ENCODE results near the gene IFT43.
"Not testable (repeated sequence)": the region's sequence is repeated elsewhere in the genome, so short reads cannot be mapped to it uniquely, and the experiment has no call there.

The IFT43 gene

GRCh38 chr14:75981426-75982265, 3.9 kb upstream of the IFT43 start, which contains the start of gene TGFB3:
Gene TGFB3 (minus strand): TSS chr14:75981995. CDS start chr14:75980893, 1,102 bp downstream.
- peak; percentile 26 for DNase-seq

- peak; percentile 85 for DNase-seq
Observed at GRCh38 chr14:75982266-75983018, 3.1 kb upstream of the IFT43 start.

- DNase-seq = no peak
Observed at GRCh38 chr14:75983019-75983358, 2.6 kb upstream of the IFT43 start.

GRCh38 chr14:75984674-75985073, 889 bp upstream of the IFT43 start:
- DNase-seq = no peak

GRCh38 chr14:75986439-75986765, 839 bp downstream of the IFT43 start:
- DNase-seq = no peak

- DNase-seq = no peak
Observed at GRCh38 chr14:75987201-75987970, 1.8 kb downstream of the IFT43 start.

- DNase-seq = no peak
Observed at GRCh38 chr14:75989134-75989533, 3.6 kb downstream of the IFT43 start.

DNA sequence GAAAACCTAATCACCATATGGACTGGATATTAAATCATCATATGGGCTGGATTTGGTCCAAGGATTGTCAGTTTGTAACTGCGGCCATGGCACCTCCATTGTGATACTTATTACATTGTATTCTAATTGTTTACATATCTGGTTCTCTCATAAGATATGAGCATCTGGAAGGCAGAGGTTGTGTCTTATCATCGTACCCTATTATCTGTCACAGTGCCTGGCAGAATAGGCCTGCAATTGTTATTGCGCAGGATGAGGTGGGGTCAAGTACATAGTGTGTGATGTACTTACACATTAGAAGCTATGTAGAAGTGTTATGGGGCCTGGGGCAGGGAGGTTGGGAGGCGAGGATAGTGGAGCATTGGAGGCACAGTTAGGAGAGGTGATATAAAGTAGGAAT, 4.7 kb downstream of the IFT43 start:
- no peak for DNase-seq

DNA sequence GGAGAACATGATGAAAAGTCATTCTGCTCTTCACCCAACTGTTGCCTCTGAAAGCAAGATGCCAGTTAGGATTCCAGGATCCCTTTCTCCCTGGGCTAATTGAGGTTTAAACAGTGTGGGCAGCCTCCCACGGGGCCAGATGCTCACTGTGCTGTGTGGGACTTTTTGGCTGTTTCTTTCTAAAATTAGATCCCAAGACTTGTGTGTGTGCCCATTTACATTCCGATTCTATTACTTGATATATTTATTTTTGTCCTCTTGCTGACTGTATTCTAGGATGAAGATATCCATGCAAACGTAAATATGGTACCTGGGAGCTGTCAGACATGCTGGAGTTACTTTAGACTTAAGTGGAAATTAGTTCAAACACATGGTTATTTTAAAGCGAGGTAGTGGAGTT, 6.2 kb downstream of the IFT43 start:
- DNase-seq = no peak

GRCh38 chr14:75993567-75994041, 8.0 kb downstream of the IFT43 start:
- DNase-seq = no peak

- no peak for DNase-seq
Observed at GRCh38 chr14:75995372-75996041, 9.9 kb downstream of the IFT43 start.

DNA sequence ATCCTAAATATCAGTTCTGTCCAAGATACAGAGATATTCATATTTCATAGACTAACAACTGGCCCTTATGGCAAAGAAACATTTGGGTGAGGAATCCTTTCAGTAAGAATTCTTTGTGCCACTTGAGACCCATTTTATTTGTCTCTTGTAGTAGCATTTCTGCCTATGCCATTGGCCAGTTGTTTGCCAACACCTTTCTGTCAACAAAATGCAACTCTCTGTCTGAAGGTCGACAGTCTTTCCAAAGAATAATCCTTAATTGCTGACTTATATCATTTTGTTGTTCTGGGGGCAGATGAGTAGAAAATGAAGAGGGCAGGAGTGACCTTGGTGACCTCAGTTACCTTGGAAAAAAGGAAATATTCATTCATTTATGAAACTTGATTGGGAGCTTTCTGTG, 10.9 kb downstream of the IFT43 start:
- DNase-seq = no peak

DNA sequence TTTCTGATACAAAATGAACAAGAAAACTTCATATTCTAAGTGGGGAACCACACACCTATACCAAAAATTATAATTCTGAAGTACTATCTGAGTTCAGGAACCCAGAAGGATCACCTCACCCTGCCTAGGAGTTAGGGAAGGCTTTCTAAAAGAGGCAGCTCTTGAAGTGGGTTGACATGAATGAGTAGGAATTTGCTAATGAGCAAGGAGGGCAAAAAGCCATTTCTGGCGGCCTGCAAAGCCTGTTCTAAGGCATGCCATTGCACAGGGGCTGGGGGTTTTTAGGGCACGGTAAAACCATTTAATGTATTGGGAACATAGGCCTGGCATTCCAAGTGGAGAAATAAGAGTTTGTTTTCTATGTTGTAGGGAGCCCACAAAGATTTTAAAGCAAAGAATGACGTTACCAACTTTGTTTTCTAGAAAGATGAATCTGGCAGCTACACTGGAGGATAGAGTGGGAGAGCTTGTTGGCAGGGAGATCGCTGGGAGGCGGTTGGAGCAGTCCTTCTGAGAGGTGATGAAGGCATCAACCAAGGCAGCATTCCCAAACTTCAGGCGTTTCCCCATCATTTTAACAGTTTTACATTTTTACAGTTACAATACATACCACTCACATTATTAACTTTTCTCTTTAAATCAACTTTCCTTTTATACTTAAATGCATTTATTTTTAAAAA, 14.1 kb downstream of the IFT43 start:
- DNase-seq = no peak

DNA sequence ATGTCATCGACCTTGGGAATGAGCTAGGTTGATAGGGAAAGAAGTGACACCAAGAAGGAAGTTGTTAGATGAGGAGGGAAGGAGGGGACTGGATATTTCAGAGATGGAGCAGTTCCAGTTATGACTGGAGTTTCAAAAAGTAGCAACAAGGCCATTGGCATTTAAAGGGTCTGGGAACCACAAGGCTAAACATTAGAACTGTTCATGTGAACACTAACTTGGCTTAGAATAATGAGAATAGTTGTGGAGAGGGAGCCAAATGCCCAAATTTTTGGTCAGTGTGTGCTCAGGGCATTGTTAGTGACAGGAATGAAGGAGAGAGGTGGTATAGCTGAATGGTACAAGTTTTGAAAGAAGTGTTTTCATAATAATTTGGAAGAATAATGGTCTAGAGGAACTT, 16.8 kb downstream of the IFT43 start:
- DNase-seq = no peak

DNA sequence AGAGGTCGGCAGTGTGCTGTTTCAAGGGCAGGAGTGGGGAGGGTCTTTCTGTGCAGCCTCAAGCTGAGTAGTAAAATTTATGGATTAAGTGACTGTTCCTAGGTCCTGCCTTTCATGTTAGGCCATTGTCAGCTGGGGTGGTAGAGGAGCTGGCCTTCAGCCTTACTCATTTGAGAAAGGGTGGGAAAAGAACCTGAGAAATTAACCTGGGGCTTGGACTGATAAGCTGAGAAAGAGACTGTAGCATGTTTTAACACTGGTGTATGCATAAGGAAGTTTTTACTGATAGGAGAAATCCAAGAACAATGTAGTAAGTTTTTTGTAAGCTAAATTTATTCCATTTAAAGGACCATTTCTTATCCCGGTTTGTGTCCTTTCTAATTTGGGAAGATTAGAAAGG, 20.7 kb downstream of the IFT43 start:
- no peak for DNase-seq

GRCh38 chr14:76007379-76007778, 21.8 kb downstream of the IFT43 start:
- no peak for DNase-seq

DNA sequence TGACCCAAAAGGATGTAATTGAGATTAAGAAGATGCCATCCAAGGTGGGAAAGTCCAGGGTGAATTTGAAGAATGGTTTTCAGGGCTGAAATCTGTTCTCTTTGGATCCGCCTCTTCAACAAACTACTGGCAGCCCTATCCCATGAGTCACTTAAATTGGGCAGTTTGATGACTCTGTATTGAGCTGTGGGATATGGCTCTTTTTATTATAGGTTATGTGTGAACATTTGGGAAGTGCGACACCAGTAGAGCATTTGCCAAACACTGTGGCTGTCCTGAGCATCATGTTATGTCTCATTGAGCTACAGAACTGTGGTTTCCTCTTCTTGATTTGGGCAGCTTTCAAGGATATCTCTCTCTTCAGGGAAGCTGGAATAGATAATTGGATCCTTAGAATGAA, 22.3 kb downstream of the IFT43 start:
- no peak for DNase-seq

DNA sequence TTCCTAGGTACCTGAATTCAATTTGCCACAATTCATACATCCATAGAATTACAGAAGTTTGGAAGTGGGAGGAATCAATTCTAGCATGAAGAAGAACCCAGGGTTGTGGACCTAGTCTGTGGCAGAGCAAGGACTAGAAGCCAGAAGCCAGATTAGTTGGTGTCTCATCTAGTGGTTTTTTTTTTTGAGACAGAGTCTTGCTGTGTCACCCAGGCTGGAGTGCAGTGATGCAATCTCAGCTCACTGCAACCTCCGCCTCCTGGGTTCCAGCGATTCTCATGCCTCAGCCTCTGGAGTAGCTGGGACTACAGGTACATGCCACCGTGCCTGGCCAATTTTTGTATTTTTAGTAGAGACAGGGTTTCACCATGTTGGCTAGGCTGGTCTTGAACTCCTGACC, 24.1 kb downstream of the IFT43 start:
- not testable (repeated sequence) for DNase-seq

DNA sequence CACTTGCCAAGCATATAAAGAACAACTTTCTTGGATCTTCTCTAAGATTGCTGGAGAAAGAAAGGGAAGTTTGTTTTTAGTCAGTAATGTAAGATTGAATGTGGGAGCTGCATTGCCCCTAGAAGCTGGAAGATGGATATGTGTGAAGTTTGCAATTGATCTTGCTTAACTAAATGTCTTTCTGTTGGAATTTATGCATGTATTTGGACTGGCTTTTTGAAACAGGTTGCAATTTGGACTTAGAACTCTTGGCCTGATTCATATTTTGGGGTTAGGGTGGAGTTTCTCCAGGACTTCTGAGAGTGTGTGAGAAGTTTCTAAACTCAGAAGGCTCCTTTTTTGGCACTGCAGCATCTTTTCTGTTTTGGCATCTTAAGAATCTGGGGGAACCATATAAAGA, 26.4 kb downstream of the IFT43 start:
- DNase-seq = no peak

- DNase-seq = no peak
Observed at GRCh38 chr14:76012354-76012753, 26.8 kb downstream of the IFT43 start.

GRCh38 chr14:76015191-76015590, 29.6 kb downstream of the IFT43 start:
- DNase-seq = no peak

- no peak for DNase-seq
Observed at GRCh38 chr14:76015668-76016067, 30.1 kb downstream of the IFT43 start.
